Osteoblast (primary cell): ENCODE measurements around the gene PGPEP1. TPM values are rescaled to one million over a fixed set of nuclear protein-coding genes. Genes with fewer than 3 reads are reported as not detected.

ENCODE experiments used
- DNase-seq: peaks from one replicate; pipeline ENCODE4 v3.0.0; 2011; ENCODE audit warnings: low spot score, mixed read lengths; ENCODE audit not compliant: insufficient read length; ENCODE audit errors: missing footprints
- H2AFZ ChIP-seq: 2 replicates; pipeline ENCODE4 v1.6.0; 2011; ENCODE audit warnings: mild to moderate bottlenecking, low read length
- H3K27ac ChIP-seq: 2 replicates; pipeline ENCODE4 v1.5.1; 2011; ENCODE audit warnings: mild to moderate bottlenecking, low read depth, low read length, moderate library complexity
- H3K27me3 ChIP-seq: 2 replicates; pipeline ENCODE4 v1.6.0; 2012; ENCODE audit warnings: mild to moderate bottlenecking, control low read depth, inconsistent platforms, low read length, moderate library complexity; ENCODE audit not compliant: insufficient read depth
- H3K36me3 ChIP-seq: 2 replicates; pipeline ENCODE4 v1.5.1; 2011; ENCODE audit warnings: mild to moderate bottlenecking, low read length, control low read depth, moderate library complexity; ENCODE audit not compliant: insufficient read depth
- H3K4me1 ChIP-seq: 2 replicates; pipeline ENCODE4 v1.5.1; 2011; ENCODE audit warnings: mild to moderate bottlenecking, low read length, control low read depth, moderate library complexity; ENCODE audit not compliant: insufficient read depth
- H3K4me2 ChIP-seq: 2 replicates; pipeline ENCODE4 v1.6.0; 2011; ENCODE audit warnings: mild to moderate bottlenecking, low read length; ENCODE audit not compliant: insufficient read depth
- H3K4me3 ChIP-seq: fragments of 200-600 bp; sonication (generic); 3 replicates; pipeline ENCODE4 v1.5.1; 2012; ENCODE audit warnings: mild to moderate bottlenecking, low read length, inconsistent platforms; ENCODE audit not compliant: insufficient read depth
- H3K79me2 ChIP-seq: 2 replicates; pipeline ENCODE4 v1.6.0; 2012; ENCODE audit warnings: mild to moderate bottlenecking, low read length, control low read depth, inconsistent platforms; ENCODE audit not compliant: insufficient read depth
- H3K9me3 ChIP-seq: 2 replicates; pipeline ENCODE4 v1.5.1; 2011; ENCODE audit warnings: low read depth, low read length, control low read depth
- H4K20me1 ChIP-seq: 2 replicates; pipeline ENCODE4 v1.6.0; 2012; ENCODE audit warnings: mild to moderate bottlenecking, low read length, control low read depth; ENCODE audit not compliant: insufficient read depth
- total RNA-seq: library from RNA; depleted of rRNA; stranded (reverse); fragments of >200 nt; gene quantifications from 2 replicates; pipeline ENCODE4 v1.2.3, GENCODE V29; 2012
- TF ChIP-seq, protein P1 (sequence below): IDR thresholded peaks from 2 replicates; pipeline ENCODE4 v1.5.1; 2011; ENCODE audit warnings: mild to moderate bottlenecking, low read depth, low read length, moderate library complexity; ENCODE audit errors: extremely low read depth

Gene PGPEP1
- total RNA-seq, 1 donor = 31.1 TPM

DNA sequence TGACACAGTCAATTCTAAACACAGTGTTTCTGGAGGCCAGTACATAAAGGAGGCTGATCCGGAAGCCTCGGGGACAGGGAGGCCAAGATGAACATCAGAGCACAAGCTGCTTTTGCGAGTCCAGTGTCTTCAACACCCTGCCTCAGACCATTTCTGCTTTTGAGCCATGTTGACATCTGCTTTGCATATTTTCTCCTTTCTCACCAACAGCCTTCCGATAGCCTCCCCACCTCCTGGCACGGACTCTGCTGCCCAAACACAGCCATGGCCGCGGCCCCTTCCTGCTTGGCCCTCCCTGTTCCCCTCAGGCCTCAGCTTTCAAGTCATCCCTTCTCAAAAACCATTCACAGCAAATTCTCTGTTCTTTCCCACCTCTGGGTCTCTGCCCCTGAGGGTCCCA, 53.4 kb downstream of the PGPEP1 start:
- Histone ChIP-seq H3K79me2 (no peaks in the 10 kb centered on the region), H3K36me3 (peaks cover 10% of the 10 kb centered on the region), H4K20me1 (no peaks in the 10 kb centered on the region), H2AFZ (peak overlapping the region; percentile 20), H3K4me2 (no peak overlapping the region), H3K4me1 (peaks cover 15% of the 10 kb centered on the region), H3K27me3 (peaks cover 17% of the 10 kb centered on the region), H3K27ac (no peak overlapping the region), H3K4me3 (no peak overlapping the region), H3K9me3 (no peaks in the 10 kb centered on the region)
- peak; percentile 62 for DNase-seq
- TF ChIP-seq, protein P1, sequence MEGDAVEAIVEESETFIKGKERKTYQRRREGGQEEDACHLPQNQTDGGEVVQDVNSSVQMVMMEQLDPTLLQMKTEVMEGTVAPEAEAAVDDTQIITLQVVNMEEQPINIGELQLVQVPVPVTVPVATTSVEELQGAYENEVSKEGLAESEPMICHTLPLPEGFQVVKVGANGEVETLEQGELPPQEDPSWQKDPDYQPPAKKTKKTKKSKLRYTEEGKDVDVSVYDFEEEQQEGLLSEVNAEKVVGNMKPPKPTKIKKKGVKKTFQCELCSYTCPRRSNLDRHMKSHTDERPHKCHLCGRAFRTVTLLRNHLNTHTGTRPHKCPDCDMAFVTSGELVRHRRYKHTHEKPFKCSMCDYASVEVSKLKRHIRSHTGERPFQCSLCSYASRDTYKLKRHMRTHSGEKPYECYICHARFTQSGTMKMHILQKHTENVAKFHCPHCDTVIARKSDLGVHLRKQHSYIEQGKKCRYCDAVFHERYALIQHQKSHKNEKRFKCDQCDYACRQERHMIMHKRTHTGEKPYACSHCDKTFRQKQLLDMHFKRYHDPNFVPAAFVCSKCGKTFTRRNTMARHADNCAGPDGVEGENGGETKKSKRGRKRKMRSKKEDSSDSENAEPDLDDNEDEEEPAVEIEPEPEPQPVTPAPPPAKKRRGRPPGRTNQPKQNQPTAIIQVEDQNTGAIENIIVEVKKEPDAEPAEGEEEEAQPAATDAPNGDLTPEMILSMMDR = no peak

DNA sequence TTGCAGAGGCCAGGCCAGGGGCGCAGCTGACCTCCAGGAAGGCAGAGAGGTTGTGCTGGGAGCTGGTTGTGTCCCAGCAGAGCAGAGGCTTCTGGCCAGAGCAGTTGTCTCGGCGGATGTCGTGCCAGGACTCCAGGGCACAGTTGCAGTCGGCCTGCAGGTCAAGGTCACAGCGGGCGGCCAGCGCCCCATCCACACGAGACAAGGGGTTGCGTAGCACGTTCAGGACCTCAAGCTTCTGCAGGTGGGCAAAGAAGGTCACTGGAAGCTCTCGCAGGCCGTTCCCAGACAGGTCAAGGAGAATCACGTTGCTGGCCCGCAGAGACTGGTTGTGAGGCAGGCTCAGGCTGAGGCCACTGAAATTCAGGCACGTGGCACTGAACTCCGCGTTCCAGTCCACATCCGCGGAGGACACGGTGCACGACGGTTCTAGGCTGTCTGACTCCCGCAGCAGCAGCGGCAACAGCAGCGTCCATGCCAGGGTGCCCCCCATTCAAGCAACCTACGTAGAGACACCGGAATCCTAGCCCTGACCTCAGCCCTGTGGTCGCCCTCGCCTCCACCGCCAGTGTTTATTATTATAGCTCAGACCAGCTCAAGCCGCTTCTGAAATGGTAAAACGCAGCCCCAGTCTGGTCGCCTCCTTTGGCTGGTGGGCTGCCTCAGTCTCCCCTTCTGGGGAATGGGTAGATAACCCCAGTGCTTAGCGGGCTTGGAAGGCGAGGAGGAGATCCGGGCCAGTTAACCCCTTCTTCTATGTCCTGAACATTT, 56.3 kb downstream of the PGPEP1 start:
- Histone ChIP-seq H4K20me1 (no peaks in the 10 kb centered on the region), H3K4me3 (no peak overlapping the region), H3K36me3 (no peaks in the 10 kb centered on the region), H2AFZ (no peak overlapping the region), H3K9me3 (no peaks in the 10 kb centered on the region), H3K79me2 (no peaks in the 10 kb centered on the region), H3K27ac (no peak overlapping the region), H3K27me3 (peaks cover 17% of the 10 kb centered on the region), H3K4me1 (peaks cover 19% of the 10 kb centered on the region), H3K4me2 (no peak overlapping the region)
- peak; percentile 26 for DNase-seq
- TF ChIP-seq, protein P1 = no peak

DNA sequence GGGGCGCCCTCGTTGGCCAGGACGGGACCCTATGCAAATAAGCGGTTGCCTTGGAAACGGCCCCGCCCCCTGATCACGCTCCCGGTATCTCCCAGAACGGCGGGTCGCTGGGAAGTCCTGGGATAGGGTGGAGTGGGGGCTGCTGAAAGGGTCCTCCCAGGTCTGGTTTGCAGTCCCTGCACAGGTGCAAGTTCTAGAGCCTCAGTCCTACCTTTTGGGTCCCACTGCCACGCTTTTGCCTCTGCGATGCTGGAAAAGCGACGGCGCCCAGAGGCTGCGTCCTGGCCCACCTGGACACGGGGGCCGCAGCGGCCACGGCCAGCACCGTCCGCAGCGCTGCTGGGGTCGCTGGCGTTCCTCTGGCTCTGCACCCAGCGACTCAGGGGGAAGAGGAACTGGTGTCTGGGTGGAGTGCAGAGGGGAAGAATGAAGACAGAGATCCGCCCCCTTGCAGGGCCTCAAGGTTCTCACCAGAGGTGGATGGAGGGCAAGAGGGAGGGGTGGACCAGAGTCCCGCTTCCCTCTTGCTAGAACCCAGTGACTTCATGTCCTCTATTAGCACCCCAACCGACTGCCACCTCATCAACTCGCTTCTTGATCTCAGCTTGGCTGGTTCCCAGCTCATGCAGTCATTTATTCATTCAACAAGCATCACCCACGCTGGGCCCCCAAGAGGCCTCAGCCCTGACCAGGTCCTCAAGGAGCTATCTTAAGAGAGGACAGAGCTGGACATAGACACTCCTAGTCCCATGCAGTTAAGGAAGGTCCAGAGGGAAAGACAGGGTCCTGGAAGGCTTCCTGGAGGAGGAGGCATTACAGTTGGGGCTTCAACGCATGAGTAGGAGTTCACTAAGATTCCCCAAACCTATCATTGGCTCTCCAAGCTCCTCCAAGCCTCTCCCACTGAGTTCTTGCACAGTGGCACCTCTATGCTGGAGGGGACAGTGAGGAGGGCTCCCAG, 57.1 kb downstream of the PGPEP1 start, which contains the start of gene LRRC25:
TSS of gene LRRC25 (minus strand) at position 381 of the 961 bp plus-strand sequence. CDS start 659 bp downstream, outside the sequence.
- peaks cover 17% of the 10 kb centered on the region for H3K27me3 ChIP-seq
- H3K4me1 ChIP-seq = peaks cover 19% of the 10 kb centered on the region
- peak within 1 kb of the TSS; percentile 25 for H3K4me3 ChIP-seq
- no peaks in the 10 kb centered on the region for H3K36me3 ChIP-seq
- peak; percentile 71 for DNase-seq
- no peaks in the 10 kb centered on the region for H4K20me1 ChIP-seq
- no peaks in the 10 kb centered on the region for H3K79me2 ChIP-seq
- H3K9me3 ChIP-seq = no peaks in the 10 kb centered on the region
- no peak within 1 kb of the TSS for H3K4me2 ChIP-seq
- no peak within 1 kb of the TSS for H3K27ac ChIP-seq
- no peak within 1 kb of the TSS for H2AFZ ChIP-seq
- TF ChIP-seq, protein P1 = no peak
